Kidney (tissue), 14 donors: ENCODE data around the gene ULBP2. TPM values are rescaled to one million over a fixed set of nuclear protein-coding genes. Genes with fewer than 3 reads are reported as not detected.
A peak's percentile ranks its signal among the peaks of the same experiment; 100 is the strongest.
"Not testable (repeated sequence)": the region's sequence is repeated elsewhere in the genome, so short reads cannot be mapped to it uniquely, and the experiment has no call there.

Experiments used
- DNase-seq, 5 donors: peaks; one replicate each; pipeline ENCODE4 v3.0.0-alpha.2; 2013 to 2020
- FAIRE-seq: peaks from 2 replicates; lab custom pipeline; 2012; peaks lifted over from hg19 to GRCh38; lab: Jason Lieb, UNC
- H3K27ac ChIP-seq, 2 donors: one replicate each; pipeline ENCODE4 v1.7.0; 2013; ENCODE audit warnings: low read depth in 2 of 2, low read length in 2 of 2, inconsistent platforms in 1 of 2
- H3K27me3 ChIP-seq: one replicate; pipeline ENCODE4 v1.7.1; 2013; ENCODE audit warnings: low read length, inconsistent platforms; ENCODE audit not compliant: control insufficient read depth, insufficient read depth
- H3K36me3 ChIP-seq, 3 donors: one replicate each; pipeline versions ENCODE4 v1.7.0 to v1.7.1; 2013; ENCODE audit warnings: low read length in 3 of 3, control low read depth in 1 of 3, inconsistent platforms in 1 of 3; ENCODE audit not compliant: insufficient read depth in 3 of 3, control insufficient read depth in 2 of 3
- H3K4me1 ChIP-seq, 3 donors: one replicate each; pipeline versions ENCODE4 v1.7.0 to v1.7.1; 2013; ENCODE audit warnings: low read length in 3 of 3, inconsistent platforms in 1 of 3, low read depth in 1 of 3; ENCODE audit not compliant: control insufficient read depth in 2 of 3, insufficient read depth in 2 of 3
- H3K4me3 ChIP-seq, 3 donors: one replicate each; pipeline versions ENCODE4 v1.7.0 to v1.8.1; 2013; ENCODE audit warnings: low read length in 3 of 3, control low read depth in 1 of 3, inconsistent platforms in 1 of 3
- H3K9ac ChIP-seq, 3 donors: one replicate each; pipeline versions ENCODE4 v1.7.0 to v1.7.1; 2013; ENCODE audit warnings: low read length in 3 of 3, control low read depth in 1 of 3, inconsistent platforms in 1 of 3
- H3K9me3 ChIP-seq, 3 donors: one replicate each; pipeline versions ENCODE4 v1.7.0 to v1.7.1; 2013; ENCODE audit warnings: low read length in 3 of 3, control low read depth in 1 of 3, inconsistent platforms in 1 of 3; ENCODE audit not compliant: control insufficient read depth in 2 of 3, insufficient read depth in 1 of 3
- CTCF ChIP-seq: IDR thresholded peaks from 3 replicates; pipeline ENCODE4 v1.5.1; 2012; ENCODE audit warnings: mild to moderate bottlenecking, moderate library complexity, borderline replicate concordance; ENCODE audit not compliant: insufficient read depth; ENCODE audit errors: extremely low read depth
- intact Hi-C: fragments of 100-400 bp; cut with DNase I; formaldehyde crosslinking; loops from one replicate; pipeline ENCODE4 v1.11.1; 2022
- polyA plus RNA-seq: library from polyadenylated mRNA; stranded (reverse); fragments of 350-450 nt; fragmentation: Illumina TruSeq; extraction: RNeasy Lipid Tissue Mini Kit (QIAGEN cat#74804); gene quantifications from one replicate; pipeline ENCODE4 v1.2.3, GENCODE V29; 2014; ENCODE audit warnings: low read depth, low replicate concordance; ENCODE audit not compliant: insufficient read depth
- total RNA-seq: library from RNA; stranded (reverse); fragmentation: NEBNext Ultra II Directional; extraction: Animal tissue kit (Norgen Biotek cat#: 25700); gene quantifications from one replicate; pipeline ENCODE4 v1.2.1, GENCODE V29; 2021
- donor health status: control.
- donor health status: control.
- donor health status: control.
- donor health status: control.
- donor health status: control.
- donor health status: DM: yes; HTN: yes; CAD: no.
- donor health status: Normal renal cell carcinoma (clear cell type).

The ULBP2 gene
- total and polyA plus RNA-seq, 2 donors from 2014 or later = 1.3 to 2.5 TPM

DNA sequence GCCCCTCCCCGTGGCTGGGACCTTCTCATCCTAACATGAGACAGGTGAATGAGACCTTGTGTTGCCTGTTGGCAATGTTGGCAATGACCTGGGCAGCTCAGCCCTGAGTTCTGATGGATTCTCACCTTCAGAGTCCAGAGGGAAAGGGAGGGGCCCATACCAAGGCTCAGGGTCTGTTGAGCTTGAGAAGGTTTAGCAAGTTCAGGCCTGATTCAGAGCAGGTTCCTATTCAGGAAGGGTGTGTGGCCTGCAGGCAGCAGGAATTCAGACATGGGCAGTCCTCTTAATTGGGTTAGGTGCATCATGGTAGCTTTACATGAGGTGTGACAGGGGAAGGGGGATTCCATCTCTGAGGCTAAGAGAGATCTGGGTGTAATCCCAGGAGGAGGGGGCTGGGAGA is 5.7 kb downstream of the ULBP2 start:
- intact Hi-C loops, FAIRE-seq, H3K9me3 ChIP-seq, H3K9ac ChIP-seq, H3K4me3 ChIP-seq, DNase-seq, H3K27ac ChIP-seq, H3K36me3 ChIP-seq, H3K4me1 ChIP-seq: not testable (repeated sequence)
- H3K27me3 ChIP-seq = peaks cover 26% of the 10 kb centered on the region

DNA sequence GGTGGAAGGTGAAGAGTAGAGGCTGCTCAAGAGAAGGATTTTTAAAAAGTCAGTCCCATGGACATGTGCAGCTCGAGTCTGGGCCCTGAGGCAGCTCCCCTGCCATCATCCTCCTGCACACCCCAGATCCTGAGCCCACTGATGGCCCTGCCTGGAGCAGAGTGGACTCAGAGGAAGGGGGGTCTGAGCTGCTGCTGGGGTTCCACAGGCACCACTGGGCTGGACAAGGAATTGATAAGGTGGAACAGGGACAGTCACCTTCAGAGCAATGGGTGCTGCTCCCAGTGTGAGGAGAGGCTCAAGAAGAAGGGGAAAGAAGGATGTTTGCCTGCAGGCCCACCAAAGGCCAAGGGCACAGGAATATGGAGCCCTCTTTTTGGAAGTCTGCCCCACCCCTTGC is 6.2 kb downstream of the ULBP2 start:
- Histone ChIP-seq H3K9ac (no peak overlapping the region), H3K4me3 (no peak overlapping the region), H3K27ac (no peak overlapping the region), H3K9me3 (no peaks in the 10 kb centered on the region), H3K4me1 (no peaks in the 10 kb centered on the region), H3K27me3 (peaks cover 28% of the 10 kb centered on the region), H3K36me3 (no peaks in the 10 kb centered on the region)
- no peak for TF ChIP-seq CTCF
- DNase-seq = no peak
- FAIRE-seq = no peak
- intact Hi-C loops = no loop called here

DNA sequence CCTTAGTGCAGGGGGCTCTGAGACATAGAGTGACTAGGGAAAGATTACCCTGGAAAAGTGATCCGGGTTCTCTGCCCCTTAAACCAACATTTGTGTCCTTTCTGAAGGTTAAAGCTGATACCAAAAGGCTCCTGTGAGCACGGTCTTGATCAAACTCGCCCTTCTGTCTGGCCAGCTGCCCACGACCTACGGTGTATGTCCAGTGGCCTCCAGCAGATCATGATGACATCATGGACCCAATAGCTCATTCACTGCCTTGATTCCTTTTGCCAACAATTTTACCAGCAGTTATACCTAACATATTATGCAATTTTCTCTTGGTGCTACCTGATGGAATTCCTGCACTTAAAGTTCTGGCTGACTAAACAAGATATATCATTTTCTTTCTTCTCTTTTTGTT is 6.8 kb downstream of the ULBP2 start:
- DNase-seq (peak in 1 of 5 donors; percentile 6), FAIRE-seq (no peak)
- Histone ChIP-seq H3K4me1 (no peaks in the 10 kb centered on the region), H3K36me3 (no peaks in the 10 kb centered on the region), H3K9ac (no peak overlapping the region), H3K9me3 (no peaks in the 10 kb centered on the region), H3K4me3 (no peak overlapping the region), H3K27ac (no peak overlapping the region), H3K27me3 (peaks cover 31% of the 10 kb centered on the region)
- intact Hi-C loops = no loop called here
- TF ChIP-seq CTCF = no peak

DNA sequence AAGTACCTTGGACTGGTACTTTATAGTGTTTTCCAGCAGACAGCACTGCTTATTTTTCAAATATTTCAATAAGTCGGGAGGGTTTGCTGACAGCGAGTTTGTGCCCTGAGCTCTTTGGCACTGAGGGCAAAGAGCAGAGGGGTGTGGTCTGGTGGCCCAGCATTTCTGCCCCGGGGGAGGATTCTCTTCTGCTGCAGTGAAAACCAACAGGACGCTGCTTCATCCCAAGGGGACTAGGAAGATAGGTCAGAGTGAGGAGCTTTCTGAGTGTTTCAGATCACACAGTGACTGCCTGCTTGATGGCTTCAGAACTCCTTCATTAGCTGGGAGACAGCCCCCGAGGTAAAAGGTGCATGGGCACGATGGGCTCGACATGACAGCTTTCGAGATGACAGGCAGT is 8.6 kb downstream of the ULBP2 start:
- intact Hi-C loops = no loop called here
- FAIRE-seq = no peak

More for the DNA sequence above, 8.6 kb downstream of the ULBP2 start:
- Histone ChIP-seq H3K4me1 (no peaks in the 10 kb centered on the region), H3K9ac (no peak overlapping the region), H3K9me3 (no peaks in the 10 kb centered on the region), H3K36me3 (no peaks in the 10 kb centered on the region), H3K27ac (no peak overlapping the region), H3K27me3 (peaks cover 35% of the 10 kb centered on the region), H3K4me3 (no peak overlapping the region)
- no peak for DNase-seq
- TF ChIP-seq CTCF = no peak
